ENCODE measurements around the gene PLCD1. TPM values are rescaled to one million over a fixed set of nuclear protein-coding genes. Genes with fewer than 3 reads are reported as not detected.
"Not testable (repeated sequence)": the region's sequence is repeated elsewhere in the genome, so short reads cannot be mapped to it uniquely, and the experiment has no call there.

Gene PLCD1
- total RNA-seq, result 23.2 and 23.6 TPM in 2 replicates

DNA sequence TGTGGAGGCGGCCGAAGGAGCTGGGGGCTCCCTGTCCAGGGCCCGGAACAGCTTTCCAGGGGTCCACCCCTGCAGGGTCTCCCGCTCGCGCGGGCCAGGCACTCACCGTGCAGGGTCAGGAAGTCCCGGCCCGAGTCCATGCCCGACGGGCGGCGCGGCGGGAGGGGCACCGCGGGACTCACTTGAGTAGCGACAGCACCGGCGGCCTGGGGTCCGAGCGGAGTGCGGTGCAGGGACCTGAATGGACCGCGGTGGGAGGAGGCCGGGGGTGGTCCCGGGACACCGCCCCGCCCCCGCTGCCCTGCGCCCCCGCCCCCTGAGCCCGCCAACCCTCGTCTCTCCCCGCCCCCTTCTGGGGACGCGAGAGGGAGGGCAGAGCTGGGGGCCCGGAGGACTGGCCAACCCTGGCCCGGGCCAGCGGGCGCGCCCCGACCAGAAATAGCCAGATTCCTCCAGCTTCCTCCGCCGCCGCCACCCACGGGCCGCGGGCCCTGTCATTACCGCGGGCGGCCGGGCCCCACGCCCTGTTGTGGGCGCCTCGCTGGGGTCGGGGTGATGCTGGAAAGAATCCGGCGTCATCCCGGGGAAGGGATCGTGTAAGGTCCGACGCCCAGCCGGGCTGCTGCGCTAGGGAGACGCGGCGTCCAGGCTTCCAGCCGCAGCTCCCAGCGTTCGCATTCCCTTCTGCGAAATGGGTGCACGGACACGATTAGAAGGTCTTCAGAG, at the start of gene PLCD1:
TSS of gene PLCD1 (minus strand) at position 243 of the 726 bp plus-strand sequence. CDS start at position 140, 103 bp downstream.
- H4K20me1 ChIP-seq (ENCODE audit: insufficient read depth, low read length), result peaks cover 4% of the 10 kb centered on the region
- H3K4me3 ChIP-seq (ENCODE audit: insufficient read depth, low read length), result peak within 1 kb of the TSS; percentile 82
- peak; percentile 98 for DNase-seq (ENCODE audit: insufficient read length, low spot score, missing footprints)
- peak within 1 kb of the TSS; percentile 78 for H2AFZ ChIP-seq (ENCODE audit: low read length)
- peaks cover 13% of the 10 kb centered on the region for H3K79me2 ChIP-seq (ENCODE audit: insufficient read depth, low read length)
- no peaks in the 10 kb centered on the region for H3K9me3 ChIP-seq (ENCODE audit: low read depth, low read length)
- peak within 1 kb of the TSS; percentile 72 for H3K27ac ChIP-seq (ENCODE audit: low read depth, low read length)
- no peaks in the 10 kb centered on the region for H3K36me3 ChIP-seq (ENCODE audit: insufficient read depth, low read length)
- TF ChIP-seq, protein P1, sequence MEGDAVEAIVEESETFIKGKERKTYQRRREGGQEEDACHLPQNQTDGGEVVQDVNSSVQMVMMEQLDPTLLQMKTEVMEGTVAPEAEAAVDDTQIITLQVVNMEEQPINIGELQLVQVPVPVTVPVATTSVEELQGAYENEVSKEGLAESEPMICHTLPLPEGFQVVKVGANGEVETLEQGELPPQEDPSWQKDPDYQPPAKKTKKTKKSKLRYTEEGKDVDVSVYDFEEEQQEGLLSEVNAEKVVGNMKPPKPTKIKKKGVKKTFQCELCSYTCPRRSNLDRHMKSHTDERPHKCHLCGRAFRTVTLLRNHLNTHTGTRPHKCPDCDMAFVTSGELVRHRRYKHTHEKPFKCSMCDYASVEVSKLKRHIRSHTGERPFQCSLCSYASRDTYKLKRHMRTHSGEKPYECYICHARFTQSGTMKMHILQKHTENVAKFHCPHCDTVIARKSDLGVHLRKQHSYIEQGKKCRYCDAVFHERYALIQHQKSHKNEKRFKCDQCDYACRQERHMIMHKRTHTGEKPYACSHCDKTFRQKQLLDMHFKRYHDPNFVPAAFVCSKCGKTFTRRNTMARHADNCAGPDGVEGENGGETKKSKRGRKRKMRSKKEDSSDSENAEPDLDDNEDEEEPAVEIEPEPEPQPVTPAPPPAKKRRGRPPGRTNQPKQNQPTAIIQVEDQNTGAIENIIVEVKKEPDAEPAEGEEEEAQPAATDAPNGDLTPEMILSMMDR (IDR thresholded peaks at IDR 0.05; ENCODE audit: extremely low read depth, low read depth, low read length), result no peak
- peak within 1 kb of the TSS; percentile 88 for H3K4me2 ChIP-seq (ENCODE audit: insufficient read depth, low read length)
- no peaks in the 10 kb centered on the region for H3K27me3 ChIP-seq (ENCODE audit: insufficient read depth, low read length)
- H3K4me1 ChIP-seq (ENCODE audit: insufficient read depth, low read length), result peaks cover 32% of the 10 kb centered on the region

DNA sequence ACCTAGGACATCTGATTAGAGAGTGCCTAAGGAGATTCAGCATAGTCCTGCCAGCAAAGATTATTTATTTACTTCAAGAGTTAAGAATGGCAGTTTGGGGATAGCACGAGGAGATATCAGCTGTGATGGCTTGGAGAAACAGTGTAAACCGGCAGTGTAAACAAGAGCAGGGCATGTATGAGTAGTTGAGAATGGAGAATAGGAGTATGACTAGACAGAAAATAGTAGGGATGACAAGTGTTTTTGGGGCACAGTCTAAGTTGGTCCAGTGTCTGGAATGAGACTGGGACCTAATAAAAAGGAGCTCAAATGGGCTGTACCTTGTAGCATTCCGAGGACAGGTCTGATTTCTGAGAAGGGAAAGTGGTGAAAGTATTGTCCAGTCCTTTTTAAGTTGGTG, 47.6 kb upstream of the PLCD1 start:
- H3K4me1 ChIP-seq (ENCODE audit: insufficient read depth, low read length); H3K36me3 ChIP-seq (ENCODE audit: insufficient read depth, low read length); H3K9me3 ChIP-seq (ENCODE audit: low read depth, low read length); H4K20me1 ChIP-seq (ENCODE audit: insufficient read depth, low read length); H3K4me3 ChIP-seq (ENCODE audit: insufficient read depth, low read length); H3K79me2 ChIP-seq (ENCODE audit: insufficient read depth, low read length); H3K27ac ChIP-seq (ENCODE audit: low read depth, low read length); DNase-seq (ENCODE audit: insufficient read length, low spot score, missing footprints); H3K4me2 ChIP-seq (ENCODE audit: insufficient read depth, low read length); H3K27me3 ChIP-seq (ENCODE audit: insufficient read depth, low read length); H2AFZ ChIP-seq (ENCODE audit: low read length): not testable (repeated sequence)

DNA sequence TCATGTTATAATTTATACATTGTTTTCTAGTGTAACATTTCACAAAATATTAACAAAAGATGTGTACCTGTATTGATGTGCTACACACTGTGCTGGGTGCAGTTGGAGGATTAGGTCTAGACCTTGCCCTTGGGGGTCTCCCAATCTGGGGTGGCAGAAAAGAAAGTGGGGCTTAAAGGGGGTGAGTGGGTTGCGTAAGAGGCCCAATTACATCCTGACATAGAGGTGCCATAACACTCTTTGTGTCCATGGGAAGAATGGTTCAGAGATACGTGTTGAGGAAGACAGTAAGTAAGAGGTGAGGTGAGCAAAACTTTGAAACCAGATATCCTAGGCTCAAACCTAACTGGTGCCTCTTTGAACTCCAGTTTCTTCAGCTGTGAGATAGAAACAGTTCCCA, 40.6 kb upstream of the PLCD1 start:
- no peak overlapping the region for H3K4me3 ChIP-seq (ENCODE audit: insufficient read depth, low read length)
- no peaks in the 10 kb centered on the region for H3K36me3 ChIP-seq (ENCODE audit: insufficient read depth, low read length)
- peaks cover 5% of the 10 kb centered on the region for H3K27me3 ChIP-seq (ENCODE audit: insufficient read depth, low read length)

DNA sequence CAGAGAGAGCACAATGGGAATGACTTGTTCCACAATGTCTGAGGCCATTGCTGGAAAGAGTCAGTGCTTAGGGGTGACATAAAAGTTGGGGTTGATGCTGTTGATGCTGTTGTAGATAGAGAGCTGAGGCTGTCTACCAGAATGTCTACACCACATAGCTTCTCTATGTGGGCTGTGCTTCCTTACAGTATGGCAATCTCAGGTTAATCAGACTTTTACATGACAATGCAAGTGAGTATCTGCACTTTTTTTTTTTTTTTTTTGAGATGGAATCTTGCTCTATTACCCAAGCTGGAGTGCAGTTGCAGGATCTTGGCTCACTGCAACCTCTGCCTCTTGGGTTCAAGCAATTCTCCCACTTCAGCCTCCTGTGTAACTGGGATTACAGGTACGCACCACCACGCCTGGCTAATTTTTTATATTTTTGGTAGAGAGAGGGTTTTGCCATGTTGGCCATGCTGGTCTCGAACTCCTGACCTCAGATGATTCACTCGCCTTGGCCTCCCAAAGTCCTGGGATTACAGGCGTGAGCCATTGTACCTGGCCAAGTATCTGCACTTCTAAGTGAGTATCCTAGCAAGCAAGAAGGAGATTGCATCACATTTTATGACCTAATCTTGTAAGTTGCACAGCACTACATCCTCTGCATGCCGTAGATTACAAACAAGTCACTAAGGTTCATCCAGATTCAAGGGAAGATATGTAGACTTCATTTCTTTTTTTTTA, 38.2 kb upstream of the PLCD1 start:
- Histone ChIP-seq H2AFZ (ENCODE audit: low read length) (no peak overlapping the region), H4K20me1 (ENCODE audit: insufficient read depth, low read length) (no peaks in the 10 kb centered on the region), H3K36me3 (ENCODE audit: insufficient read depth, low read length) (no peaks in the 10 kb centered on the region), H3K4me1 (ENCODE audit: insufficient read depth, low read length) (no peaks in the 10 kb centered on the region), H3K9me3 (ENCODE audit: low read depth, low read length) (no peaks in the 10 kb centered on the region), H3K79me2 (ENCODE audit: insufficient read depth, low read length) (no peaks in the 10 kb centered on the region), H3K27ac (ENCODE audit: low read depth, low read length) (no peak overlapping the region), H3K27me3 (ENCODE audit: insufficient read depth, low read length) (peaks cover 7% of the 10 kb centered on the region), H3K4me3 (ENCODE audit: insufficient read depth, low read length) (no peak overlapping the region), H3K4me2 (ENCODE audit: insufficient read depth, low read length) (no peak overlapping the region)
- TF ChIP-seq, protein P1 (IDR thresholded peaks at IDR 0.05; ENCODE audit: extremely low read depth, low read depth, low read length), result no peak
- no peak for DNase-seq (ENCODE audit: insufficient read length, low spot score, missing footprints)

More for the DNA sequence above, 40.6 kb upstream of the PLCD1 start:
- no peaks in the 10 kb centered on the region for H3K9me3 ChIP-seq (ENCODE audit: low read depth, low read length)
- H3K27ac ChIP-seq (ENCODE audit: low read depth, low read length), result no peak overlapping the region
- H2AFZ ChIP-seq (ENCODE audit: low read length), result no peak overlapping the region
- DNase-seq (ENCODE audit: insufficient read length, low spot score, missing footprints), result no peak
- H3K79me2 ChIP-seq (ENCODE audit: insufficient read depth, low read length), result no peaks in the 10 kb centered on the region
- H3K4me2 ChIP-seq (ENCODE audit: insufficient read depth, low read length), result no peak overlapping the region
- H4K20me1 ChIP-seq (ENCODE audit: insufficient read depth, low read length), result no peaks in the 10 kb centered on the region
- TF ChIP-seq, protein P1 (IDR thresholded peaks at IDR 0.05; ENCODE audit: extremely low read depth, low read depth, low read length), result no peak
- H3K4me1 ChIP-seq (ENCODE audit: insufficient read depth, low read length), result no peaks in the 10 kb centered on the region

DNA sequence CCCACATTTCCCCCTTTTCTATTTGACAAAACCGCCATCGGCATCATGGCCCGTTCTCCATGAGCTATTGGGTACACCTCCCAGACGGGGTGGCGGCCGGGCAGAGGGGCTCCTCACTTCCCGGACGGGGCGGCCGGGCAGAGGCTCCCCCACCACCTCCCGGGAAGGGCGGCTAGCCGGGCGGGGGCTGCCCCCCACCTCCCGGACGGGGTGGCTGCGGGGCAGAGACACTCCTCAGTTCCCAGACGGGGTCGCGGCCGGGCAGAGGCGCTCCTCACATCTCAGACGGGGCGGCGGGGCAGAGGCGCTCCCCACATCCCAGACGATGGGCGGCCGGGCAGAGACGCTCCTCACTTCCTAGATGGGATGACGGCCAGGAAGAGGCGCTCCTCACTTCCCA, 35.0 kb upstream of the PLCD1 start:
- DNase-seq (ENCODE audit: insufficient read length, low spot score, missing footprints); H3K36me3 ChIP-seq (ENCODE audit: insufficient read depth, low read length); H4K20me1 ChIP-seq (ENCODE audit: insufficient read depth, low read length); H3K4me1 ChIP-seq (ENCODE audit: insufficient read depth, low read length); H3K4me2 ChIP-seq (ENCODE audit: insufficient read depth, low read length); H3K27ac ChIP-seq (ENCODE audit: low read depth, low read length); H3K79me2 ChIP-seq (ENCODE audit: insufficient read depth, low read length); H2AFZ ChIP-seq (ENCODE audit: low read length); H3K9me3 ChIP-seq (ENCODE audit: low read depth, low read length); H3K4me3 ChIP-seq (ENCODE audit: insufficient read depth, low read length); H3K27me3 ChIP-seq (ENCODE audit: insufficient read depth, low read length): not testable (repeated sequence)
